ENCODE data around the gene PARP4. TPM values are rescaled to one million over a fixed set of nuclear protein-coding genes. Genes with fewer than 3 reads are reported as not detected.
"Not testable (repeated sequence)": the region's sequence is repeated elsewhere in the genome, so short reads cannot be mapped to it uniquely, and the experiment has no call there.

Gene PARP4
- polyA plus RNA-seq, 1 donor from 2014 or later, result 0.76 TPM

DNA sequence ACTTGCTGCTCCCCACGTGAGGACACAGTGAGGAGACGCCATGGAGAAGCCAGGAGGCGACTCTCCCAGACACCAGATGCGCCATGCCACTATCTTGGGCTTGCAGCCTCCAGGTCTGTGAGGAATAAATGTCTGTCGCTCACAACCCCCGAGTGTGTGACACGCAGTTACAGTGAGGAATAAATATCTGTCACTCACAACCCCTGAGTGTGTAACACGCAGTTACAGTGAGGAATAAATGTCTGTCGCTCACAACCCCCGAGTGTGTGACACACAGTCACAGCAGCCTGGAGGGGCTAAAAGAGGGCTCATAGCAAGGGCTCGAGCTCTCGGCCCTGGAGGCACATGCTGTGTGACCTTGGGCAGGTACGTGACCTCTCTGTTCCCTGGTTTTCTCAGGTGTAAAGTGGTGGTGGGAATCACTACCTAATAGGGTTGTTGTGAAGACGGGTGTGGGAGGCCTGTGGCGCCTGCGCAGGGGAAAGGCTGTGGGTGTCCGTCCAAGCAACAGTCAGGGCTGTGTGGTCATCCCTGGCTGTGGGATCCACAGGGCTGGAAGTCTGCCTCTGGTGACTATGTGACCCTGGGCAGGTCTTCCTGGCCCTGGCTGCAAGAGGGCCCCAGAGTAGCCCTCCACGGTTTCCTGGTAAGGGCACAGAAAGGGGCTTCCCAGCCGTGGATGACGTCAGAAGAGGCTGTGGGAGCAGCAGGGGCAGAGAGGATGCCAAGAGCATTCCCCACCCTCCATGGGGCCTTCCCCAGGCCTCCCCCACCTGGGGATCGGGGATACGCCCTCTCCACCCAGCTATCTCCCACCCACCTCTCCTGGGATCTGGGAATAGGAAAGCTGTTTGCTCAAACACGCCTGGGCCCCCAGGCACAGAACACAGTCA lies 125.5 kb downstream of the PARP4 start:
- TF ChIP-seq SMC3 (conservative IDR thresholded peaks at IDR 0.05; ENCODE audit: poor library complexity) (no peak), TAF1 (IDR thresholded peaks at IDR 0.05; ENCODE audit: low read depth) (no peak), POLR2AphosphoS5 (IDR thresholded peaks at IDR 0.05) (no peak), RAD21 (conservative IDR thresholded peaks at IDR 0.05) (no peak), EZH2 (IDR thresholded peaks at IDR 0.05; ENCODE audit: borderline replicate concordance, insufficient read depth, low read length, poor library complexity, severe bottlenecking) (no peak), MXI1 (conservative IDR thresholded peaks at IDR 0.05; ENCODE audit: poor library complexity, severe bottlenecking) (no peak)
- TF ChIP-seq, protein P1, sequence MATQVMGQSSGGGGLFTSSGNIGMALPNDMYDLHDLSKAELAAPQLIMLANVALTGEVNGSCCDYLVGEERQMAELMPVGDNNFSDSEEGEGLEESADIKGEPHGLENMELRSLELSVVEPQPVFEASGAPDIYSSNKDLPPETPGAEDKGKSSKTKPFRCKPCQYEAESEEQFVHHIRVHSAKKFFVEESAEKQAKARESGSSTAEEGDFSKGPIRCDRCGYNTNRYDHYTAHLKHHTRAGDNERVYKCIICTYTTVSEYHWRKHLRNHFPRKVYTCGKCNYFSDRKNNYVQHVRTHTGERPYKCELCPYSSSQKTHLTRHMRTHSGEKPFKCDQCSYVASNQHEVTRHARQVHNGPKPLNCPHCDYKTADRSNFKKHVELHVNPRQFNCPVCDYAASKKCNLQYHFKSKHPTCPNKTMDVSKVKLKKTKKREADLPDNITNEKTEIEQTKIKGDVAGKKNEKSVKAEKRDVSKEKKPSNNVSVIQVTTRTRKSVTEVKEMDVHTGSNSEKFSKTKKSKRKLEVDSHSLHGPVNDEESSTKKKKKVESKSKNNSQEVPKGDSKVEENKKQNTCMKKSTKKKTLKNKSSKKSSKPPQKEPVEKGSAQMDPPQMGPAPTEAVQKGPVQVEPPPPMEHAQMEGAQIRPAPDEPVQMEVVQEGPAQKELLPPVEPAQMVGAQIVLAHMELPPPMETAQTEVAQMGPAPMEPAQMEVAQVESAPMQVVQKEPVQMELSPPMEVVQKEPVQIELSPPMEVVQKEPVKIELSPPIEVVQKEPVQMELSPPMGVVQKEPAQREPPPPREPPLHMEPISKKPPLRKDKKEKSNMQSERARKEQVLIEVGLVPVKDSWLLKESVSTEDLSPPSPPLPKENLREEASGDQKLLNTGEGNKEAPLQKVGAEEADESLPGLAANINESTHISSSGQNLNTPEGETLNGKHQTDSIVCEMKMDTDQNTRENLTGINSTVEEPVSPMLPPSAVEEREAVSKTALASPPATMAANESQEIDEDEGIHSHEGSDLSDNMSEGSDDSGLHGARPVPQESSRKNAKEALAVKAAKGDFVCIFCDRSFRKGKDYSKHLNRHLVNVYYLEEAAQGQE (IDR thresholded peaks at IDR 0.05; ENCODE audit: borderline replicate concordance), result no peak
- TF ChIP-seq, protein P2, sequence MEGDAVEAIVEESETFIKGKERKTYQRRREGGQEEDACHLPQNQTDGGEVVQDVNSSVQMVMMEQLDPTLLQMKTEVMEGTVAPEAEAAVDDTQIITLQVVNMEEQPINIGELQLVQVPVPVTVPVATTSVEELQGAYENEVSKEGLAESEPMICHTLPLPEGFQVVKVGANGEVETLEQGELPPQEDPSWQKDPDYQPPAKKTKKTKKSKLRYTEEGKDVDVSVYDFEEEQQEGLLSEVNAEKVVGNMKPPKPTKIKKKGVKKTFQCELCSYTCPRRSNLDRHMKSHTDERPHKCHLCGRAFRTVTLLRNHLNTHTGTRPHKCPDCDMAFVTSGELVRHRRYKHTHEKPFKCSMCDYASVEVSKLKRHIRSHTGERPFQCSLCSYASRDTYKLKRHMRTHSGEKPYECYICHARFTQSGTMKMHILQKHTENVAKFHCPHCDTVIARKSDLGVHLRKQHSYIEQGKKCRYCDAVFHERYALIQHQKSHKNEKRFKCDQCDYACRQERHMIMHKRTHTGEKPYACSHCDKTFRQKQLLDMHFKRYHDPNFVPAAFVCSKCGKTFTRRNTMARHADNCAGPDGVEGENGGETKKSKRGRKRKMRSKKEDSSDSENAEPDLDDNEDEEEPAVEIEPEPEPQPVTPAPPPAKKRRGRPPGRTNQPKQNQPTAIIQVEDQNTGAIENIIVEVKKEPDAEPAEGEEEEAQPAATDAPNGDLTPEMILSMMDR (IDR thresholded peaks at IDR 0.05; ENCODE audit: poor library complexity, severe bottlenecking), result no peak
- H3K9ac ChIP-seq (ENCODE audit: low read length), result no peak overlapping the region
- H3K79me2 ChIP-seq (replicated peaks; ENCODE audit: insufficient read depth, low read length), result no peaks in the 10 kb centered on the region
- no peak overlapping the region for H3K4me3 ChIP-seq (ENCODE audit: low read length)
- no peak overlapping the region for H2AFZ ChIP-seq (ENCODE audit: low read depth, low read length)
- no peaks in the 10 kb centered on the region for H3K36me3 ChIP-seq (ENCODE audit: insufficient read depth, low read length)
- H4K20me1 ChIP-seq (ENCODE audit: insufficient read depth), result no peaks in the 10 kb centered on the region
- no peak overlapping the region for H3K27ac ChIP-seq (ENCODE audit: low read length)
- no peak overlapping the region for H3K4me2 ChIP-seq (ENCODE audit: low read length)
- no peaks in the 10 kb centered on the region for H3K9me3 ChIP-seq (ENCODE audit: low read length)
- no peaks in the 10 kb centered on the region for H3F3A ChIP-seq (ENCODE audit: insufficient read depth, low read length, poor library complexity, severe bottlenecking)
- H3K9me2 ChIP-seq (ENCODE audit: insufficient read depth, low read length), result no peaks in the 10 kb centered on the region
- H3K27me3 ChIP-seq (ENCODE audit: insufficient read depth, low read depth, low read length), result no peaks in the 10 kb centered on the region

DNA sequence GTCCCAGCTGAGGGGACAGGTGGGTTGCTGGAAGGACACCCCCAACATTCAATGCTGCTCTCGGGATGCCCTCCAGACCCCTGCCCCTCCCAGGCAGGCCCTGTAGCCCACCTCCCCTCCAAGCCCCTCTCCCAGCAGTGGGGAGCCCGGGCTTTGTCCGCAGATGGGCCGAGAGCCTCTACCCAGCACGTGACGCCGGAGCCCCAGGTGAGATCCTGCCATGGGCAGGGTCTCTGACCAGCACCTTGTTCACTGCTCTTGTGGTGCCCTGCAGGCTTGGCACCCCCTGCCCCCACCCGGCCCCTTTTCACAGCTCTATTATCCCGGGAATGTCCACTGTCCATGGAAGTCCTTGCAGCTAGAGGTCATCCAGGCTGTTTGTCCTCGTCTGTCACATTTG lies 126.7 kb downstream of the PARP4 start:
- TF ChIP-seq, protein P2 (IDR thresholded peaks at IDR 0.05; ENCODE audit: poor library complexity, severe bottlenecking), result no peak
- TF ChIP-seq EP300 (conservative IDR thresholded peaks at IDR 0.05; ENCODE audit: poor library complexity, severe bottlenecking) (no peak), EZH2 (IDR thresholded peaks at IDR 0.05; ENCODE audit: borderline replicate concordance, insufficient read depth, low read length, poor library complexity, severe bottlenecking) (no peak), RAD21 (conservative IDR thresholded peaks at IDR 0.05) (no peak), POLR2AphosphoS5 (IDR thresholded peaks at IDR 0.05) (no peak), MXI1 (conservative IDR thresholded peaks at IDR 0.05; ENCODE audit: poor library complexity, severe bottlenecking) (no peak), SMC3 (conservative IDR thresholded peaks at IDR 0.05; ENCODE audit: poor library complexity) (no peak), TAF1 (IDR thresholded peaks at IDR 0.05; ENCODE audit: low read depth) (no peak)
- TF ChIP-seq, protein P1 (IDR thresholded peaks at IDR 0.05; ENCODE audit: borderline replicate concordance), result no peak

DNA sequence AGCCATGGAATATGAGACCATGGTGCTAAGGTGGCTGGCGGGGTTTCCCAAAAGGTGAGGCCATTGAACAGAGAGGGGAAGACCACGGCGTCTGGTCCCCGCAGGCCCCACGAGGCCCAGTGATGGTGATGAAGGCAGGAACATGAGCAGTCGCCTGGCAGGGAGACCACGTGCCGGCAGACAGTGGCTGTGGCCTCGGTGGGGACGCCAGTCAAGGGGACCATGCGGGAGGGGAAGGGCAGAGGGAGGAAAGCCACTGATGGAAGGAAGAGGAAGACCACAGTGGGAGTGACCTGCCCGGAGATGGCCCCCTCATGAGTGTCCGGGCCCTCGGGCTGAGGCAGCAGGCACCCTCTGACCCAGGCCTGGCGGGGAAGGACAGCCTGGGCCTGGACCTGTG lies 127.6 kb downstream of the PARP4 start:
- not testable (repeated sequence) for H4K20me1 ChIP-seq (ENCODE audit: insufficient read depth); H3F3A ChIP-seq (ENCODE audit: insufficient read depth, low read length, poor library complexity, severe bottlenecking); H3K27me3 ChIP-seq (ENCODE audit: insufficient read depth, low read depth, low read length); H3K4me2 ChIP-seq (ENCODE audit: low read length); H3K27ac ChIP-seq (ENCODE audit: low read length); H2AFZ ChIP-seq (ENCODE audit: low read depth, low read length); H3K36me3 ChIP-seq (ENCODE audit: insufficient read depth, low read length); H3K4me3 ChIP-seq (ENCODE audit: low read length); H3K79me2 ChIP-seq (replicated peaks; ENCODE audit: insufficient read depth, low read length); H3K9me3 ChIP-seq (ENCODE audit: low read length); H3K9me2 ChIP-seq (ENCODE audit: insufficient read depth, low read length); H3K9ac ChIP-seq (ENCODE audit: low read length)

More for the DNA sequence above, 126.7 kb downstream of the PARP4 start:
- no peaks in the 10 kb centered on the region for H4K20me1 ChIP-seq (ENCODE audit: insufficient read depth)
- H3K79me2 ChIP-seq (replicated peaks; ENCODE audit: insufficient read depth, low read length), result no peaks in the 10 kb centered on the region
- H3K27me3 ChIP-seq (ENCODE audit: insufficient read depth, low read depth, low read length), result no peaks in the 10 kb centered on the region
- no peak overlapping the region for H3K9ac ChIP-seq (ENCODE audit: low read length)
- no peak overlapping the region for H3K27ac ChIP-seq (ENCODE audit: low read length)
- no peak overlapping the region for H2AFZ ChIP-seq (ENCODE audit: low read depth, low read length)
- no peaks in the 10 kb centered on the region for H3K9me2 ChIP-seq (ENCODE audit: insufficient read depth, low read length)
- H3F3A ChIP-seq (ENCODE audit: insufficient read depth, low read length, poor library complexity, severe bottlenecking), result no peaks in the 10 kb centered on the region
- no peaks in the 10 kb centered on the region for H3K9me3 ChIP-seq (ENCODE audit: low read length)
- H3K4me2 ChIP-seq (ENCODE audit: low read length), result no peak overlapping the region
- no peak overlapping the region for H3K4me3 ChIP-seq (ENCODE audit: low read length)
- H3K36me3 ChIP-seq (ENCODE audit: insufficient read depth, low read length), result no peaks in the 10 kb centered on the region

Measured in neural cell (in vitro differentiated cells).